Lower leg skin (tissue), 3 donors: ENCODE data around the gene NEAT1.

ENCODE experiments used
- CTCF ChIP-seq, 3 donors: fragments of 450-650 bp; IDR thresholded peaks; one replicate each; pipeline ENCODE4 v1.5.1; 2016; ENCODE audit warnings: antibody characterized with exemption in 3 of 3, mild to moderate bottlenecking in 3 of 3, moderate library complexity in 2 of 3
- POLR2A ChIP-seq, 2 donors: fragments of 450-650 bp; IDR thresholded peaks; one replicate each; pipeline ENCODE4 v1.6.1; 2016 to 2017; ENCODE audit warnings: antibody characterized with exemption in 2 of 2, mild to moderate bottlenecking in 1 of 2, moderate library complexity in 1 of 2

GRCh38 chr11:65485920-65486219, 63.3 kb downstream of the NEAT1 start:
- TF ChIP-seq CTCF (IDR thresholded peaks at IDR 0.05): no peak
- no peak for TF ChIP-seq POLR2A (IDR thresholded peaks at IDR 0.05)
